ENCODE results near the gene PIAS4.

GRCh38 chr19:4032436-4032835 is 24.9 kb downstream of the PIAS4 start:
- TF ChIP-seq CREB5 (CRISPR knock-in tag; IDR thresholded peaks at IDR 0.05; ENCODE audit: low read depth) (no peak), PATZ1 (CRISPR knock-in tag; IDR thresholded peaks at IDR 0.05; ENCODE audit: borderline replicate concordance) (no peak), POU6F1 (CRISPR knock-in tag; IDR thresholded peaks at IDR 0.05; ENCODE audit: borderline replicate concordance, low read depth) (no peak), TSHZ2 (CRISPR knock-in tag; IDR thresholded peaks at IDR 0.05) (no peak), ZFP30 (CRISPR knock-in tag; IDR thresholded peaks at IDR 0.05) (no peak), GLIS3 (CRISPR knock-in tag; IDR thresholded peaks at IDR 0.05) (no peak), ARNTL (CRISPR knock-in tag; IDR thresholded peaks at IDR 0.05; ENCODE audit: borderline replicate concordance, low read depth) (no peak), PPARA (CRISPR knock-in tag; IDR thresholded peaks at IDR 0.05; ENCODE audit: borderline replicate concordance) (no peak), ZFP3 (CRISPR knock-in tag; IDR thresholded peaks at IDR 0.05) (no peak)
